Cardiac muscle cell (in vitro differentiated cells and primary cell): ENCODE data around the gene FTL. TPM values are rescaled to one million over a fixed set of nuclear protein-coding genes. Genes with fewer than 3 reads are reported as not detected.
A peak's percentile ranks its signal among the peaks of the same experiment; 100 is the strongest.

ENCODE experiments used
- DNase-seq, 2 donors: peaks; one replicate each; pipeline versions ENCODE4 v3.0.0 to v3.0.0-alpha.2; 2010 to 2017; ENCODE audit warnings: low read depth in 1 of 2, low spot score in 1 of 2
- H3K27ac ChIP-seq: fragments of 200-600 bp; sonication (generic); 2 replicates; pipeline ENCODE4 v1.5.1; 2016
- H3K27me3 ChIP-seq: fragments of 200-600 bp; sonication (generic); 2 replicates; pipeline ENCODE4 v1.6.0; 2016; ENCODE audit warnings: control low read depth
- H3K36me3 ChIP-seq: fragments of 200-600 bp; sonication (generic); 2 replicates; pipeline ENCODE4 v1.5.1; 2016; ENCODE audit warnings: control low read depth
- H3K4me1 ChIP-seq: fragments of 200-600 bp; sonication (generic); 2 replicates; pipeline ENCODE4 v1.8.1; 2017; ENCODE audit warnings: low read depth, mild to moderate bottlenecking, mixed run types
- H3K4me3 ChIP-seq: fragments of 200-600 bp; sonication (generic); 2 replicates; pipeline ENCODE4 v1.5.1; 2016; ENCODE audit warnings: mild to moderate bottlenecking
- H3K9me3 ChIP-seq: fragments of 200-600 bp; sonication (generic); 2 replicates; pipeline ENCODE4 v1.5.1; 2017; ENCODE audit warnings: low read depth, mild to moderate bottlenecking, control low read depth
- CTCF ChIP-seq: IDR thresholded peaks from 2 replicates; pipeline ENCODE4 v1.5.1; 2012; ENCODE audit warnings: low read depth, mild to moderate bottlenecking, low read length
- polyA plus RNA-seq: library from polyadenylated mRNA; unstranded; fragments of >200 nt; fragmentation: Nextera tagmentation; extraction: Ambion mirVana; gene quantifications from 2 replicates; pipeline ENCODE4 v1.2.1, GENCODE V29; 2016
- total RNA-seq: library from RNA; depleted of rRNA; stranded (reverse); fragments of >200 nt; gene quantifications from 2 replicates; pipeline ENCODE4 v1.2.3, GENCODE V29; 2016

FTL gene
- total and polyA plus RNA-seq, 2 experiments from 2014 or later, result 760 to 1,335 TPM

GRCh38 chr19:48993175-48994034 is 28.3 kb downstream of the FTL start, which contains the start of the genes GYS1 and RUVBL2:
TSS of gene GYS1 (minus strand) at chr19:48993309. CDS start at chr19:48993112, 197 bp downstream.
TSS of gene RUVBL2 (plus strand) at chr19:48993887. CDS start at chr19:48993912, 25 bp downstream.
- Histone ChIP-seq H3K9me3 (no peaks in the 10 kb centered on the region), H3K36me3 (peaks cover under 1% of the 10 kb centered on the region), H3K4me1 (peaks cover 15% of the 10 kb centered on the region), H3K27ac (peak within 1 kb of the TSS; percentile 87), H3K4me3 (peak within 1 kb of the TSS; percentile 63), H3K27me3 (no peaks in the 10 kb centered on the region)
- TF ChIP-seq CTCF, result peak; percentile 74
- peak; percentile 100 for DNase-seq

GRCh38 chr19:48994035-48994386 is 28.9 kb downstream of the FTL start:
- Histone ChIP-seq H3K9me3 (no peaks in the 10 kb centered on the region), H3K4me1 (peaks cover 15% of the 10 kb centered on the region), H3K36me3 (no peaks in the 10 kb centered on the region), H3K27me3 (no peaks in the 10 kb centered on the region), H3K27ac (peak overlapping the region; percentile 77), H3K4me3 (peak overlapping the region; percentile 63)
- DNase-seq, result no peak
- TF ChIP-seq CTCF, result no peak

- peak; percentile 64 for TF ChIP-seq CTCF
- Histone ChIP-seq H3K4me3 (no peak overlapping the region), H3K27ac (no peak overlapping the region), H3K9me3 (no peaks in the 10 kb centered on the region), H3K4me1 (peaks cover 5% of the 10 kb centered on the region), H3K27me3 (no peaks in the 10 kb centered on the region), H3K36me3 (peaks cover 3% of the 10 kb centered on the region)
- DNase-seq, result peak; percentile 63 to 73
Measured at GRCh38 chr19:48997972-48998371, 32.9 kb downstream of the FTL start.

GRCh38 chr19:48999481-49000325 is 34.6 kb downstream of the FTL start:
- Histone ChIP-seq H3K4me3 (no peak overlapping the region), H3K4me1 (no peaks in the 10 kb centered on the region), H3K9me3 (no peaks in the 10 kb centered on the region), H3K27me3 (no peaks in the 10 kb centered on the region), H3K36me3 (peaks cover 7% of the 10 kb centered on the region), H3K27ac (no peak overlapping the region)
- TF ChIP-seq CTCF, result peak; percentile 83
- peak; percentile 80 to 82 for DNase-seq

GRCh38 chr19:49004133-49004532 is 39.0 kb downstream of the FTL start:
- TF ChIP-seq CTCF, result no peak
- Histone ChIP-seq H3K27ac (no peak overlapping the region), H3K9me3 (no peaks in the 10 kb centered on the region), H3K4me1 (no peaks in the 10 kb centered on the region), H3K27me3 (no peaks in the 10 kb centered on the region), H3K4me3 (no peak overlapping the region), H3K36me3 (peaks cover 12% of the 10 kb centered on the region)
- no peak for DNase-seq
